NCI-H526 (cell line): Measurements from ENCODE around the gene SLC35F3.
A peak's percentile ranks its signal among the peaks of the same experiment; 100 is the strongest.
"Not testable (repeated sequence)": the region's sequence is repeated elsewhere in the genome, so short reads cannot be mapped to it uniquely, and the experiment has no call there.

Experiments
- DNase-seq, 2 experiments: peaks; one replicate each; lab custom pipeline; 2025; lab: John Stamatoyannopoulos, UW

The SLC35F3 gene

GRCh38 chr1:234222561-234223280, 318.2 kb downstream of the SLC35F3 start:
- no peak for DNase-seq

DNA sequence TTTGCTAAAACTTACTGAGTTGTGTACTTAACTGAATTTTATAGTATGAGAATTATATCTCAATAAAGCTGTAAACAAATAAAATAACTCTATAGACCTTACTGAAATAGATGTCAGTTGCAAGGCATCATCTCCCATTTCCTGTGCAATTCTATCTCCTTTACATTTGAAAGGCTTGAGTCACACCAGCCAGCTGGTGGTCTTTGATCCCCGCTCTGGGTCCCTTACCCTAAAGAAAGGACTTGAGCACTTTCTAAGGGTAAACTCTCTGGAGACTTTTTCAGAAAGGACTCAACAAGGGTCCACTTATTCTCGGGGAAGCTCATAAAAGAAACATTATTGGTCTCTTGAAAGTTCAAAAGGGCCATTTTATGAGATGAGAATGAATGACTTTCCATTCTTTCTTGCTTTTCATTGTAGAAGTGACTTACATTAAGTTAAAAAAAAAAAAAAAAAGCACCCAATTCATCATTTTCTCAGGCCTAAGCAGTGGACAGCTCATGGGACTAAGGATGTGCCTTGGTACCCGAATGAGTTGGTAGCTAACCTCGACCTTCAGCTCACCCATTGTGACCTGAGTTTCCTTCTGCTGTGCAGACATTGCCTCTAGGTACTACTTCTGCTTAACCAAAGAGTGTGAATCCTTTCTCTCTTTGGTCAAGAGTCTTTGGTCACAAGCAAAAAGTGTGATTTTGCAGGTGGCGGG, 321.8 kb downstream of the SLC35F3 start:
- DNase-seq = no peak

DNA sequence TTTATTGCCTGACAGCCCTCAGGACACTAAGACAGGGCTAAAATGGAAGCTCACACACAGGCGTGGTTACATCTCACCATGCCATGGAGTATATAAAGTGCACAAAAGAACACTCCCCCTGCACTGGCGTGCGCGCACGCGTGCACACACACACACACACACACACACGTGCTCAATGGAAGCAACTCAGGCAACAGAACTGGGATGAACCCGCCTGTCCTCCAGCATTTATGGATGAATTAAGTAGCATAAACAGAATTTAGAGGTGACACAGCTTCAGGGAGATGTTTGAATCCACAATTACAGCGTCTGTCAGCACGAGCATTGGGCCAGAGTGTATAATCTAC, 322.3 kb downstream of the SLC35F3 start:
- DNase-seq = no peak

GRCh38 chr1:234229581-234230387, 325.3 kb downstream of the SLC35F3 start:
- DNase-seq = peak in 1 of 2 experiments; percentile 13

- peak; percentile 87 to 89 for DNase-seq
These were observed 326.0 kb downstream of the SLC35F3 start for GRCh38 chr1:234230414-234230862.

- DNase-seq = peak in 1 of 2 experiments; percentile 55
These were observed 326.8 kb downstream of the SLC35F3 start for GRCh38 chr1:234231061-234231892.

- DNase-seq = no peak
These were observed 327.4 kb downstream of the SLC35F3 start for GRCh38 chr1:234231893-234232276.

DNA sequence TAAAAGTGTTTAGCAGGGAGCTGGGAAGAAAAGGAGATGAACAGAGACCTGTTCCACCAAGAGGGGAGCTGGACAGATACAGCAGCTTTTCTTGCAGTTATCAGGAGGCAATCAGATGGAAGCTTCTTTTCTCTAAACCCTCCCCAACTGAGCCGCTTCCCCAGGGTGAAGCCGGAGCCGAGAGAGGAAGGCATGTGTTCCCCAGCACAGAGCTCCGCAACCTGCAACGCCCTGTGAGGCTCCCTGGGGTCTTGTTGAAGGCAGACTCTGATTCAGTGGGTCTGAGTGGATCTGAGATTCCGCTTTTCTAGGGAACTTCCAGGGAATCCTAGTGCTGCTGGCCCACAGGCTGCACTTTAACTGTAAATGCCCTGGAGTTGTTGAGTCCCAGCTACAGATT, 329.7 kb downstream of the SLC35F3 start:
- no peak for DNase-seq

GRCh38 chr1:234235434-234235881, 331.0 kb downstream of the SLC35F3 start:
- DNase-seq = no peak

DNA sequence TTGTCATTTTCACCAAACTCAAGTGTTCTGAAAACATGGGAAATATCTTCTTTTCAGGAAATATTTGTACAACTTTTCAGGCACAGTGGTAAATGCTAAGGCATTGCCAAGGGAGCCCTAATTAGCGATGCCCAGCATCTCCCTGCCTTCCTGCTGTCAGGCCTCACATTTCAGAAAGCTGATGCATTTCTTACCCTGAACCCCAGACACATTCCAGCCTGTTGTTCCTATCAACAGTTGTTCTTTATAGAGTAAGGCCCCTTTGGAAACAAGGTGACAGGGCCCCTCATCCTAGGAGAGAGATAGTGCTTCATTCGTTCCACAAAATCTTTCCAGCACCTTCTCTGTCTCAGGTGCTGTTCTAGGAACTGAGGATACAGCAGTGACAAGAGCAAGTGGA, 332.9 kb downstream of the SLC35F3 start:
- DNase-seq = no peak

DNA sequence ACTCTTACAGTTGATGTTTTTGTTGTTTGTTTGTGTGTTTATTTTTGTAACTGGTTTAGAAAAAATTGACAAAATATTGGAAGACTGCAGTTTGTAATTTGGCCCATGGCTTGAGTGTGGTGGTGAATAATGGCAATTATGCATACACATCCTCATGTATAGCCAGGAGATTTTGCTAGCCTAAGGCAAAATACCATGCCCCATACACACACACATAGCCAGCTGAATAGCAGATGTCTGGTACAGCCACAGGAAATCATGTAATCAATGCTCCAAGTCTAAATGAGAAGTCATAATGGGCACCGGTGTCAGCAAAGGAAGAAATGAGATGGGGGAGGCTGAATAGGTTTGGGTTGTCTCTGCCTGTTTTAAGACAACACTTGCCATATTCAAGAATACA, 333.6 kb downstream of the SLC35F3 start:
- DNase-seq = no peak

DNA sequence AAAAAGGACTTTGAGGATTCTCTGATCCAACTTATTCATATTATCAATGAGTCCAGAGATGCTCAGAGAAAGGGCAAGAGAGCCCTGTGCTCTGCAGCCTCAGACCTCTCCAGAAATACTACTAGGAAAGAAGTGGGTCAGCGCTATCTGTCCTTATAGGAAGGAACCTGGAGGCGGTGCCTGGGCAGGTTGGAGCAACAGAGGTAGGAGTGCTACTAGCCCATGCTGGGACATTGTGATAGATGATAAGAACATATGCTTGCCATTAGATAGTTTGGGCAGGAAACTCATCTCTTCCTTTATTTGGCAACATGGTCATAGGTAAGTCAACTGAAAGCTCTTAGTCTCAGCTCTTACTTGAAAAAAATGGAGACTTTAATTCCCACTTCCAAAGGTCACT, 335.0 kb downstream of the SLC35F3 start:
- DNase-seq = no peak

GRCh38 chr1:234239936-234240335, 335.5 kb downstream of the SLC35F3 start:
- DNase-seq = no peak

- DNase-seq = no peak
These were observed 336.2 kb downstream of the SLC35F3 start for GRCh38 chr1:234240680-234241079.

DNA sequence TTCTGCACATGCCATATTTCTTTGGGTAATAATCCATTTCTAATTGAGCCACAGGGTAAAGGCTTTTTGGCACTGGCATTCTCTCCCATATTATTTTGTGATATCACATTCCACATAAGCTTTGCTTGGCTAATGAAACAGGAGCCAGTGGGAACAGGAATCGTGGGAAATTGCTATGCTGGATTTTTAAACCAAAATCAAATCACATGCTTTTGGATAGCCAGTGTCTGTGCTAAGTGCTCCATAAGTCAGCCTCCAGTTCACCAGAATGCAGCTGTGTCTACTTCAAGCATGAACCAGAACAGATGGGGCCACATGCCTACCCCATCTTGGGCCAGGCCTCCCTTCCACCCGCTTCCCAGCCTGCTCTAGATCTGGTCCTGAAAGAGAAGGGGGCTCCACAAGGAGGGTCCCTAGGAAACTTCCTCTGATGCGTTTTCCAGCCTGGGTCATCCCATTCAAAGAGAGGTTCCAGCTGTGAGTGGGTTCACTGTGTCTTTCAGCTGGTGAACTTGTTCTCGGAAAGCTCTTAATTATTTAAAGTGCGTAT, 337.5 kb downstream of the SLC35F3 start:
- DNase-seq = no peak

- no peak for DNase-seq
These were observed 339.2 kb downstream of the SLC35F3 start for GRCh38 chr1:234243521-234244260.

DNA sequence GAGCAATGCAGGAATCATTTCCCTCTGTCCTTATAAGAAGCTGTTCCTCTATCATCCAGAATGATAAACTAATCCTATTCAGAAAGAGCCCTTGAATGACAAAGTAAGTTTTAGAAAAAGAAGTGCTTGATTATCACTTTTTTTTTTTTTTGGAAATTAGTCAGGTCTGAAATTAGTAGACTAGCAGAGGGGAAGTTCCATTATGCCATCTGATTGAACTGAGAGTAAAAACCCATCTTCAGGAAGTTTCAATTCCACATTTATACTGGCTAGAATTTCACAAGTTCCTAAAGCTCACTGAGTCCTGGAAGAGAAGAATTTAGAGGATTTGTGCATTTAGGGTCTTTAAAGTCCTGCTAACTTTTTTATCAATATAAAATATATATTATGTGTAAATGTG, 340.0 kb downstream of the SLC35F3 start:
- no peak for DNase-seq

DNA sequence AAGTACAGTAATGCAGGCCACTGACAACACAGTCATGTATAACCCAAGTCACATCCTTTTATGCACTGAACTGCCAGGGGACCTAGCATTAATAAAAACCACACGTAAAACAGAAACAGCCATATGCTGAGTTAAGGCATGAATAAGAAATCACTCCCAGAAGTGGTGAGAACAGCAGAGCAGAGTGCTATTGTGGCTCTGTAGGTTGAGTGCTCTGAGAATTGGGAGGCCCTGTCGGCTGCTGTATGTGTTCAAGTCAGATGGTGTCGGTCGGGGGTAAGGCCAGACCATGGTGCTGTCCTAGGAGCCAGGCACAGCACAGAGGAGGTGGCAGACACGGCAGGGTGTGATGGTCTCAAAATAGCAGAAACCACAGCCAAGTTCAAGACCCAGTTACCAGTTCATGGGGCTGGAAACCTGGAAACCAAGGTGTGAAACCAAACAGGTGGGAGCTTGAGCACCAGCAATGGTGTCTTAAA, 342.2 kb downstream of the SLC35F3 start:
- no peak for DNase-seq

- DNase-seq = not testable (repeated sequence)
These were observed 343.3 kb downstream of the SLC35F3 start for GRCh38 chr1:234247746-234248145.

GRCh38 chr1:234250747-234251146, 346.3 kb downstream of the SLC35F3 start:
- DNase-seq = no peak

DNA sequence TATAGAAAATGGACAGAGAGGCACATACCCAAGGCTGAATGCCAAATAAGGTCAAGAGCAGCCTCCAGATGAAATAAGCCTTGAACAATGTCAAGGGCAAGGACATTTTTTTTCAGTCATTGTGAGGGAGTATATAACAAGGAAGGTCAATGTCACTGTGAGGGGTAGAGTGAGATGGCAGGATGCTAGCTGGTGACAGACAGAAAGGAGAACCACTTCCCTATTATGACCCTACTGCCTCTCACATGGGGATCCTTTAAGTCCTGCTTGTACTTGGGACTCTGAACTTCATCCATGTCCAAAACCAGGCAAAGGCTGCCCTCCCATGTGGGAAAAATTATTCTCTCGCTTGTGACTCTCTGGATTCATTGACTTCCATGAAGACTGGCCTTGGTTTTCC, 349.3 kb downstream of the SLC35F3 start:
- DNase-seq = no peak
